HG03558 (cell line): ENCODE data around the gene MAPK14.

Experiments
- ATAC-seq: cut with Tn5 transposase; IDR thresholded peaks from one replicate; pipeline ENCODE4 v1.9.1; 2021; ENCODE audit warnings: moderate number of reproducible peaks; ENCODE audit not compliant: unreplicated experiment; ENCODE audit errors: extremely low read depth

The MAPK14 gene

GRCh38 chr6:36098253-36098919, 70.8 kb downstream of the MAPK14 start:
- ATAC-seq = no peak

DNA sequence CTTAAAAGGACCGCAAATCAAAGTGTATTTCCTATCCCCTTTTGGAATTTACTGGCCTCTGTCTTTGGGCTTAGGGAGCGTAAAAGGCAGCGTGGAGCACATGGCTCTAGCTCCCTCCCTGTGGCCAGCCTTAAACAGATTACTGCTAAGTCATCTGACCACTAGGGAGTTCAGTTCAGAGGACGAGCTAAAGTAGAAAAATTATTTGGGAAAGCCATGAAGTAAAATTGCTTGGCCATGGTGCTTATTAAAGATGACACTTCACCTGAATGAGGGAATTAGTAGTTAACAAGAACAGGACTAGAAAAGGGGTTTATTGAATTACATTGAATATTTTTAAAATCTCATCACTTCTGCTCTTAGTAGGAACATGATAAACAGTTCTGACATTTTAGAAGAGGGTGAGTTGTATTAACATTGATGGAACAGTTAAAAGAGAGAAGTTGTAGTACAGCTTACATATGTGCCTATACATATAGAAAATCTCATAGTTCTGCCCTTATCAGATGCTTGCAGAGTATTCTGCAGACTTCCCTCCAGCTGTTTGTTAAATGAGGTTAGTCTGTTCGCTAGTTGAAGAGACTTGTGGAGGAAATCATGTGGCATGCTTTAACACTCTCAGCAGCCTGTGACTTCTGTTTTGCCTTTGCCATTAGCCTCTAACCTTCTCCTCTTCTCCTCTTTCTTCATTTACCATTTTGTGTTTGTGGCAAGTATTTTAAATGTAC, 71.5 kb downstream of the MAPK14 start:
- no peak for ATAC-seq

GRCh38 chr6:36099869-36100483, 72.4 kb downstream of the MAPK14 start:
- ATAC-seq = no peak

DNA sequence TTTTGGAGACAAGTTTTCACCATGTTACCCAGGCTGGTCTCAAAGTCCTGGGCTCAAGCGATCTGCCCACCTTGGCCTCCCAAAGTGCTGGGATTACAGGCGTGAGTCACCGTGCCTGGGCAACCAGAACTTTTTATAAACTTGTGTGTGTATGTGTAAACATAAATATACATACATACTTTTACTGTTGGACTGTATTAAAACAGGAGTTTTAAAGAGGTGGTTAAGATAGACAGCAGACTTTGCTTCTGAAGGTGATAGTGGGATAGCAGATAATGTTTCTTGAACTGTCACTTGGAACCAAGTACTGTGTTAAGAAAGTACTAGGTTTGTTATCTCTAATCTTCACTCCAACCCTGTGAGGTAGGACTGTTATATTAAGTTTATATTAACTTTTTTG, 74.1 kb downstream of the MAPK14 start:
- no peak for ATAC-seq

DNA sequence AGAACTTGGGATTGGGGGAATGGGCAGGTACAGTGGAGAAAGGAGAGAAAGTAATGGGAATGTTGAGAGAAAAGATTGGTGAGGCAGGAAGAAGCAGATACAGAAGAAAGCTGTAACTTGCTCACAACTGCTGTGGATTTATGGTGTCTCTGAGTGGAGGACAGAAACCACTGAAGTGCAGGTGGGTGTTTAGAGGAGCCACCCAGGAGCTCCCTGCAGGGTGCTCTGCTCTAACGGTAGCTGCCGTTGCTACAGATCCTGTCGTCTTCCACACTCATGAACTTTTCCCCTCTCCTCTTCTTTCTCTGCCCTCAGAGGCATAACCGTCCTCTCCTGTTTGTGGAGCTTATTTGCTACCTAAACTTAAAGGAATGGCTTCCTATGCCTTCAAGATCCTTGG, 75.2 kb downstream of the MAPK14 start:
- no peak for ATAC-seq

GRCh38 chr6:36104836-36105235, 77.2 kb downstream of the MAPK14 start:
- ATAC-seq = no peak

DNA sequence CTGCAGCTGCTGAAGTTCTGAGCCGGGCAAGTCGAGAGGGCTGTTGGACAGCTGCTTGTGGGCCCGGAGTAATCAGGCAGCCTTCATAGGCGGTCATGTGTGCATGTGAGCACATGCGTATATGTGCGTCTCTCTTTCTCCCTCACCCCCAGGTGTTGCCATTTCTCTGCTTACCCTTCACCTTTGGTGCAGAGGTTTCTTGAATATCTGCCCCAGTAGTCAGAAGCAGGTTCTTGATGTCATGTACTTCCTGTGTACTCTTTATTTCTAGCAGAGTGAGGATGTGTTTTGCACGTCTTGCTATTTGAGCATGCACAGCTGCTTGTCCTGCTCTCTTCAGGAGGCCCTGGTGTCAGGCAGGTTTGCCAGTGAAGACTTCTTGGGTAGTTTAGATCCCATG, 81.5 kb downstream of the MAPK14 start:
- no peak for ATAC-seq

- no peak for ATAC-seq
Observed at GRCh38 chr6:36110050-36110449, 82.4 kb downstream of the MAPK14 start.

GRCh38 chr6:36110863-36111262, 83.3 kb downstream of the MAPK14 start:
- no peak for ATAC-seq

GRCh38 chr6:36111526-36111925, 83.9 kb downstream of the MAPK14 start:
- no peak for ATAC-seq

GRCh38 chr6:36113049-36113448, 85.4 kb downstream of the MAPK14 start:
- no peak for ATAC-seq

DNA sequence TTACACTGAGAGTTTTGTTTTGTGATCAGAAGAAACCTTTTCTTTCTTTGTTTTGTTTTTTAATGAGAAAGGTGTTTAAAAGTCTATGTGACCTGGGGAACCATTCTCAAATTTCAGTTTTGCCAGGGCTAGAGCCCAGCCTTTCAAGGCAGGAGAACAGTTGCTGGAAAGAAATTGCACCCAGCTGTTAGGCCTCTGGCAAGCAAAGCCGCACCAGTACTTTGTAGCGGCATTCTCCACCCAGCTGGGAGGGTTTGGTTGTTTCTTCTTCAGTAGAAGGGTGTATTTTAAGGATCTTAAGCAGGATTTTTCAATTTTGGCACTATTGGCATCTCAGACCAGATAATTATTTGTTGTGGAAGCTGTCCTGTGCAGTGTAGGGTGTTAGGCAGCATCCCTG, 86.1 kb downstream of the MAPK14 start:
- no peak for ATAC-seq

DNA sequence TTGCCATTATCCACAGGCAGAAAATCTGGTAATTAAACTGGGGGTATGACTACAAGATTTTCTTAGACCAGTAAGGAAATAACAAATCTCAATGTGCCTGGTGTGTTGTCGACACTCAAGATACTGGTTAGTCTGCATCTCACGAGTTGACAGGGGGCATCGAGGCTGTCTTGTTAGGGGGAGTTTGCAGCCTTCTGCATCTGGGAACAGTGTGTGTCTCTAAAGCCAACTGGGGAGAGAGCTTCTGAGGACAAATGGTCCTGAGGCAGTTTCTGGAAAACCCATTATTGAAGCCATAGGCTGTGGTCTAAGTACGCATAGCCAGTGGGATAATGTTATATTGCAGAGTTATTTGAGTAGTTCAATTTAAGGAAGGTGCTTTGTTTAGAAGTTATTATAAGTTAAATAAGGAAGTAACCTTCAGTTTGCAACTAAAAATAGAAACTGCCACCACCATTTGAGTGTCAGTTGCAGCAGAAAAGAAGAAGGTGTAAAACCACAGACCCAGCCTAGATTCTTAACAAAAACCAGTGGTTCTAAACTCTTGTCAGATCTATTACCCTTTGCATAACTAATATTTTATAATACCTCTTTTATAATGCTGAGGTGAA, 87.3 kb downstream of the MAPK14 start:
- ATAC-seq = no peak

GRCh38 chr6:36115412-36115811, 87.8 kb downstream of the MAPK14 start:
- no peak for ATAC-seq

- ATAC-seq = no peak
Observed at GRCh38 chr6:36116066-36116864, 88.7 kb downstream of the MAPK14 start.

GRCh38 chr6:36116943-36117342, 89.3 kb downstream of the MAPK14 start:
- ATAC-seq = no peak

DNA sequence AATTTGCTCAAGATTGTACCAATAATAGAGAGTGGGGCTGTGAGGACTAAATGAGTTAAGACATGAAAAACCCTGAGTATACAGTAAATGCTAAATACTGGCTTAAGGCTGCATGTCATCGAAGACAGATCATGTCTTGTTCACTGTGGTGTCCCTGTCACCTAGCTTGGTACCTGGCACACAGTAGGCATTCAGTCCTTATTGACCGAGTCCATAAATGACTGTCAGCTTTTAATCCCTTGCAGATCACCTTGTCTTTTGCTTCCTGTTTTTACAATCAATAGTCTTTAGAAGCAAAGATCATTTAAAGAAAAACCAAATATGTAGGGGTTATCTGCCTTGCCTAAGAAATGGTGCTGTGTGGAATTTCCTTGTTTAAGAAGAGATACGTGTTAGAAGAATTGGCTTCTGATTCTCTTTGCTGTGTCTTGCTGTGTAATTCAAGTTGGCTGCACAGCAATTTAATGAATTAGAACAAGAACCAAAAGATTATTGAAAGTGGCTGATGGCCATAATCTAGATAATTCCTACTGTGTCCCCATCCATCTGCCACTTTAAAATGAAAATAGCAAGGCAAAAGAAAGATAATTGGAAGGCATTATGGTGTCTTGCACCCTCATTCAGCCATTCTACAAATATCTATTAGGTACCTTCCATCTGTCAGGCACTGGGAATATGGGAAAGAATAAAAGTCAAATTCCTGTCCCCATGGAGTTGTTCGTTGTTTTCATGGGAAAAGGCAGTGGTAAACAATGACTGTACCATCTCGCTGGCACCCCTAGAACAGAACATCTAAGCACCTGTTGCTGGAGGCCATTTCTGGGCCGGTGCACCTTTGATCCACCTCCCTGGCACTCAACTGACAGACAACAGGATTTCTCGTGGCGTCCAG, 90.3 kb downstream of the MAPK14 start:
- ATAC-seq = no peak

- ATAC-seq = no peak
Observed at GRCh38 chr6:36118550-36119107, 91.0 kb downstream of the MAPK14 start.

DNA sequence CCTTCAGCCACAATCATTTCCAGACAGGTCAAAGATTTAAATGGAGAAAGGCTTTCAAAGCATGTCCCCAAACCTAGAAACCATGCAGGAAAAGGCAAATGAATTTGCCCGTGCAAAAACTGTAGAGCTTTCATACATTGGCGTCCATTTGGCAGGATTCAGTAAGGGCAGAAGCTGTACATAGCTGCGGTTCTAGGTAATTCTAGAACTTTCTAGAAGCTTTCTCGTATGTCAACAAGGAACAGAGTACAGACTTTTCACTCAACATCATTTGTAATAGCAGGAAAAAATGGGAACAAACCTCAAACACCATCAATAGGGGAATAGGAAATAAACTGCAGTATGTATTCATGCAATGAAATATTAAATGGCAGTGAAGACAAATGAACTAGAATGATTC, 91.6 kb downstream of the MAPK14 start:
- ATAC-seq = no peak
